VCaP (cell line): ENCODE measurements around the gene MTSS2.

Experiments
- H3K27ac ChIP-seq: fragments of 450-650 bp; 2 replicates; pipeline ENCODE4 v1.5.1; 2017
- CTCF ChIP-seq: fragments of 450-650 bp; conservative IDR thresholded peaks from 2 replicates; pipeline ENCODE4 v1.5.1; 2017; ENCODE audit warnings: mild to moderate bottlenecking, moderate library complexity

Gene MTSS2

GRCh38 chr16:70721202-70721963, 35.5 kb upstream of the MTSS2 start:
- TF ChIP-seq CTCF: no peak

GRCh38 chr16:70720425-70721201, 34.8 kb upstream of the MTSS2 start:
- no peak overlapping the region for H3K27ac ChIP-seq
- no peak for TF ChIP-seq CTCF

More at GRCh38 chr16:70721202-70721963, 35.5 kb upstream of the MTSS2 start:
- H3K27ac ChIP-seq: no peak overlapping the region

GRCh38 chr16:70717065-70717464, 31.2 kb upstream of the MTSS2 start:
- TF ChIP-seq CTCF: no peak
- peak overlapping the region; percentile 91 for H3K27ac ChIP-seq

GRCh38 chr16:70715860-70716357, 30.1 kb upstream of the MTSS2 start:
- peak overlapping the region; percentile 91 for H3K27ac ChIP-seq
- TF ChIP-seq CTCF: no peak

GRCh38 chr16:70715055-70715858, 29.4 kb upstream of the MTSS2 start:
- peak; percentile 20; the same call in 1 of the 2 replicates for TF ChIP-seq CTCF
- peak overlapping the region; percentile 91 for H3K27ac ChIP-seq

GRCh38 chr16:70714581-70715054, 28.8 kb upstream of the MTSS2 start:
- peak overlapping the region; percentile 91 for H3K27ac ChIP-seq
- no peak for TF ChIP-seq CTCF
